IPS DF 4.7 (cell line): Measurements from ENCODE around the gene HTRA3.

Experiments
- DNase-seq: peaks from one replicate; pipeline ENCODE4 v3.0.0-alpha.2; 2013; ENCODE audit warnings: low spot score; ENCODE audit errors: extremely low read depth

HTRA3 gene

GRCh38 chr4:8269535-8270417 lies at the start of gene HTRA3:
Gene HTRA3, plus strand, starts transcription at chr4:8269754. Its CDS starts 215 bp downstream, at chr4:8269969.
- no peak for DNase-seq

- no peak for DNase-seq
These were observed 48.7 kb upstream of the HTRA3 start for GRCh38 chr4:8220661-8221450.

GRCh38 chr4:8221476-8221875 lies 48.1 kb upstream of the HTRA3 start:
- DNase-seq = no peak

DNA sequence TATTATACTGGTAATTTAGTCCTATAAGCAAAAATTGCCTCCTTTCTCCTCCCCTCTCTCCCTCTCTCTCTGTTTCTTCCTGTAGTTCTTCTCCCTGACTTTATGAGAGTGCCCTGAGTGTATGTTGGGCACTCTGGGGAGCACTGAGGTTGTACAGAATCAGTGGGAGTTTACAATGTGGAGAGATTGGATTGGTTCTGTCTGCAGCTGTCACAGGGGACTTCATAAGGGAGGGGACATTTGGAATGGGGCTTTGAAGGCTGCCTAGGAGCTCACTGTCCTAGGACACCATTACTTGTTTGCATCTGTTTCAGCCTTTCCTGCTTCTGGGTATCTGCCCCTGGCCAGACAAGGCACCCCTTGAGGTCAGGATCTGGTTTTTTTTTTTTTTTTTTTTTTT lies 47.6 kb upstream of the HTRA3 start:
- DNase-seq = no peak

GRCh38 chr4:8222609-8223388 lies 46.8 kb upstream of the HTRA3 start:
- DNase-seq = no peak

- DNase-seq = no peak
These were observed 45.1 kb upstream of the HTRA3 start for GRCh38 chr4:8224267-8224974.

- DNase-seq = no peak
These were observed 44.5 kb upstream of the HTRA3 start for GRCh38 chr4:8224975-8225625.

GRCh38 chr4:8225706-8226443 lies 43.7 kb upstream of the HTRA3 start:
- DNase-seq = no peak

GRCh38 chr4:8227201-8227770 lies 42.3 kb upstream of the HTRA3 start:
- no peak for DNase-seq

GRCh38 chr4:8227771-8228318 lies 41.7 kb upstream of the HTRA3 start:
- no peak for DNase-seq

GRCh38 chr4:8228319-8229250 lies 41.0 kb upstream of the HTRA3 start:
- DNase-seq = no peak

DNA sequence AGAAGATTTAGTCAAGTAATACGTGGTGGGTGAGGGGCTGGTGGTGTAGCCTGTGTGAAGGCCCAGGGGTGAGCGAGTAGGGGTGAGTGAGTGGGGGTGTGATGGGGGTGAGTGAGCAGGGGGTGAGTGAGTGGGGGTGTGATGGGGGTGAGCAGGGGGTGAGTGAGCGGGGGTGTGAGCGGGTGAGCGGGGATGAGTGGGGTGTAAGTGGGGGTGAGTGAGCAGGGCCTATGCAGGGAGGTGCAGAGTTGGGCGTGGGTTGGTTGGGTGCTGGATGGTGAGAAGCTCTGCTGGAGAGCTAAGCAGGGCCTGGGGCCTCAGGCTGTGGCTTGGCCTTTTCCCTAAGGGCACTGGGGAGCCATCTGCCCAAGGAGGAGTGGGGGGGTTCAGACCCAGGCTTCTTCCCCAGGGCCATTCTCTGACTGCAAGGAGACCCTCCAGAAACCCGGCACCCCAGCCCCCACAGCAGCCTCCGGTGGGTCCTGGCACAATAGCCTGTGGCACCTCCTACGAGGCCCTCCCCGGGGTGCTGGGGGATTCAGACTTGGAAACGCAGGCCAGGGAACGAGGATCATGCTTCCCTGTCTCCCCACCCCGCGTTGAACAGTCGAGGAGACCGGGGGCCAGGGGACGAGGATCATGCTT lies 40.1 kb upstream of the HTRA3 start:
- DNase-seq = no peak

DNA sequence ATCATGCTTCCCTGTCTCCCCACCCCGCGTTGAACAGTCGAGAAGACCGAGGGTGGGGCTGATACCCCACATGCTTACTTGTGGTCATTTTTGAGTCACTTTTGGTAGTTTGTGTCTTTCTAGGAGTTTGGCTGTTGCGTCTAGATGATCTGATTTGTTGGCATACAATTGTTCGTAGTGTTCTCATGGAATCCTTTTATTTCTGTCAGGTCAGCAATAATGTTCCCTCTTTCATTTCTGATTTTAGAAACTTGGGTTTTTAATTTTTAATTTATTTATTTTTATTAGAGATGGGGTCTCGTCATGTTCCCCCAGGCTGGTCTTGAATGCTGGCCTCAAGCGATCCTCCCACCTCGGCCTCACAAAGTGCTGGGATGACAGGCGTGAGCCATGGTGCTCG lies 39.5 kb upstream of the HTRA3 start:
- no peak for DNase-seq

DNA sequence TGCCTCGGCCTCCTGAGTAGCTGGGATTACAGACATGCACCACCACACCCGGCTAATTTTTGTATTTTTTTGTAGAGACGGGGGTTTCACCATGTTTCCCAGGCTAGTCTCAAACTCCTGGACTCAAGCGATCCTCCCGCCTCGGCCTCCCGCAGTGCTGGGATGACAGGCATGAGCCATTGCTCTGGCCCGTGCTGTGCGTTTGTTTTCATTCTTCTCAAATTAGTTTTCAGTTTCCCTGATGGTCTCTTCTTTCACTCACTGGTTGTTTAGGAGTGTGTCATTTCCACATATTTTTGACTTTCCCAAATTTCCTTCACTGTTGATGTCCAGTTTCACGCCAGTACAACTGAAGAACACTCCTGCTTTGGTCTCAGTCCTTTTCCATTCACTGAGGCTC lies 38.7 kb upstream of the HTRA3 start:
- DNase-seq = no peak

- no peak for DNase-seq
These were observed 38.0 kb upstream of the HTRA3 start for GRCh38 chr4:8231551-8232049.

GRCh38 chr4:8232748-8233147 lies 36.8 kb upstream of the HTRA3 start:
- DNase-seq = no peak

DNA sequence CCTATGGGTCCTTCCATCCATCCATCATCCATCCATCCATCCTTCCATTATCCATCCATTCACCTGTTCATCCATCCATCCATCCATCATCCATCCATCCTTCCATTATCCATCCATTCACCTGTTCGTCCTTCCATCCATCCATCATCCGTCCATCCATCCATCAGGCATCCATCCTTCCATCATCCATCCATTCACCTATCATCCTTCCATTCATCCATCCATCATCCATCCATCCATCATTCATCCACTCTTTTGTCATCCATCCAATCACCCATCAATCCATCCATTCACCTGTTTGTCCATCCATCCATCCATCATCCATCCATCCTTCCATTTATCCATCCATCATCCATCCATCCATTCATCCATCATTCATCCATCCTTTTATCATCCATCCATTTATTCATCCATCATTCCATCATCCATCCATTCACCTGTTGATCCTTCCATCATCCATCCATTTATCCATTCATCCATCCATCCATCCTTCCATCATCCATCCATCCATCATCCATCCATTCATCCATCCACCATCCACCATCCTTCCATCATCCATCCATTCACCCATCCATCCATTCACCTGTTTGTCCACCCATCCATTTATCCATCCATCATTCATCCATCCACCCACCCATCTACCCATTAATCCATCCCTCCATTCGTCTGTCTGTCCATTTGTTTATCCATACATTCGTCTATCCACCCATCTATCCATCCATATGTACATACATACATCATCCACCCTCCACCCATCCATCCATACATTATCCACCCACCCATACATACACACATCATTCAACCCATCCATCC lies 35.7 kb upstream of the HTRA3 start:
- DNase-seq = no peak
